Ovary (tissue), 9 donors: Measurements from ENCODE around the gene COL27A1. TPM values are rescaled to one million over a fixed set of nuclear protein-coding genes. Genes with fewer than 3 reads are reported as not detected.
A peak's percentile ranks its signal among the peaks of the same experiment; 100 is the strongest.

ENCODE experiments used
- DNase-seq, 5 donors: peaks; one replicate each; pipeline ENCODE4 v3.0.0-alpha.2; 2019 to 2020
- H3K27ac ChIP-seq, 2 donors: fragments of 200-600 bp; one replicate each; pipeline versions ENCODE4 v1.5.1 to v1.8.0; 2019 to 2022
- H3K27me3 ChIP-seq: fragments of 200-600 bp; one replicate; pipeline ENCODE4 v1.8.0; 2022
- H3K36me3 ChIP-seq: fragments of 200-600 bp; sonication (generic); one replicate; pipeline ENCODE4 v1.5.1; 2019
- H3K4me1 ChIP-seq: one replicate; pipeline ENCODE4 v1.8.1; 2013; ENCODE audit warnings: mild to moderate bottlenecking, moderate library complexity; ENCODE audit not compliant: insufficient read depth
- H3K4me3 ChIP-seq: fragments of 200-600 bp; sonication (generic); one replicate; pipeline ENCODE4 v1.5.1; 2017
- H3K9me3 ChIP-seq, 2 donors: fragments of 200-600 bp in 1 of 2; sonication (generic) in 1 of 2; one replicate each; pipeline versions ENCODE4 v1.5.1 to v1.8.1; 2013 to 2019; ENCODE audit warnings: mild to moderate bottlenecking in 1 of 2, moderate library complexity in 1 of 2
- EP300 ChIP-seq: sonication (generic); formaldehyde crosslinking; IDR thresholded peaks from one replicate; pipeline ENCODE4 v1.6.1; 2017; ENCODE audit warnings: antibody characterized with exemption
- POLR2A ChIP-seq: fragments of 450-650 bp; IDR thresholded peaks from one replicate; pipeline ENCODE4 v1.6.1; 2017; ENCODE audit warnings: antibody characterized with exemption, mild to moderate bottlenecking, moderate library complexity
- WGBS, 3 donors: extraction: QIAGEN DNeasy Blood & Tissue Kit in 1 of 3; methylation state at CpG; one replicate each; pipeline versions ENCODE4 v1.1.5 to v1.1.7; 2013 to 2017; 5-methylcytosine and 5-hydroxymethylcytosine counted together
- intact Hi-C, 4 donors: fragments of 100-400 bp; cut with DNase I; formaldehyde crosslinking; loops; one replicate each; pipeline versions ENCODE4 v1.11.0 to v1.15.1; 2022 to 2023
- polyA plus RNA-seq, 2 donors: library from polyadenylated mRNA; stranded (reverse); fragments of 200-250 nt in 1 of 2; fragments of 350-450 nt in 1 of 2; fragmentation: Illumina TruSeq in 1 of 2; extraction: RNeasy Lipid Tissue Mini Kit (QIAGEN cat#74804) in 1 of 2; gene quantifications; one replicate each; pipeline ENCODE4 v1.2.3, GENCODE V29; 2013 to 2014
- total RNA-seq, 7 donors: library from RNA; depleted of rRNA in 2 of 7; stranded (reverse); fragments of >200 nt in 2 of 7; fragmentation: NEBNext Ultra II Directional in 3 of 7; extraction: Animal tissue kit (Norgen Biotek cat#: 25700) in 3 of 7; gene quantifications; one replicate each; pipeline versions ENCODE4 v1.1.0 to v1.2.4, GENCODE V29; 2016 to 2023
- TF ChIP-seq, protein P1 (sequence below), 3 donors: fragments of 450-650 bp in 2 of 3; fragments of 200-600 bp in 1 of 3; IDR thresholded peaks; one replicate each; pipeline versions ENCODE4 v1.5.1 to v1.8.0; 2016 to 2022; ENCODE audit warnings: antibody characterized with exemption in 3 of 3, mild to moderate bottlenecking in 1 of 3
- donor health status: DM: no; HTN: no; CAD: no; lungs with moderate emphysema.
- donor health status: DM: no; HTN: no; CAD: no.
- donor health status: Bipolar disorder and iron deficiency.
- donor health status: DM: yes; HTN: yes; CAD: no.
- donor health status: DM: no; HTN: no; CAD: no.
- donor health status: DM: yes; HTN: yes; CAD: no.

The COL27A1 gene
- total and polyA plus RNA-seq, 9 donors = 5.2 to 91.2 (median 16.8) TPM

- no peaks in the 10 kb centered on the region for H3K9me3 ChIP-seq
- H3K27ac ChIP-seq = no peak overlapping the region
- H3K36me3 ChIP-seq = no peaks in the 10 kb centered on the region
- H3K4me1 ChIP-seq = no peaks in the 10 kb centered on the region
- no peak overlapping the region for H3K4me3 ChIP-seq
- no peaks in the 10 kb centered on the region for H3K27me3 ChIP-seq
- no peak for DNase-seq
- no peak for TF ChIP-seq EP300
- WGBS, 3 donors = 79 to 84% (median 80%) methylated on average over 7 of the region's 7 CpGs
- intact Hi-C loops = loop anchor here in 1 of 4 donors (5.0 kb wide), 1 partner anchor 52 kb away; no protein-coding TSS in a partner anchor
Observed at GRCh38 chr9:114345493-114346065, 190.2 kb downstream of the COL27A1 start.

GRCh38 chr9:114346146-114346545 is 190.8 kb downstream of the COL27A1 start:
- Histone ChIP-seq H3K27me3 (no peaks in the 10 kb centered on the region), H3K4me3 (no peak overlapping the region), H3K9me3 (no peaks in the 10 kb centered on the region), H3K4me1 (no peaks in the 10 kb centered on the region), H3K36me3 (no peaks in the 10 kb centered on the region), H3K27ac (no peak overlapping the region)
- WGBS, 3 donors = 47 to 62% (median 53%) methylated on average over 11 of the region's 11 CpGs
- TF ChIP-seq, protein P1, sequence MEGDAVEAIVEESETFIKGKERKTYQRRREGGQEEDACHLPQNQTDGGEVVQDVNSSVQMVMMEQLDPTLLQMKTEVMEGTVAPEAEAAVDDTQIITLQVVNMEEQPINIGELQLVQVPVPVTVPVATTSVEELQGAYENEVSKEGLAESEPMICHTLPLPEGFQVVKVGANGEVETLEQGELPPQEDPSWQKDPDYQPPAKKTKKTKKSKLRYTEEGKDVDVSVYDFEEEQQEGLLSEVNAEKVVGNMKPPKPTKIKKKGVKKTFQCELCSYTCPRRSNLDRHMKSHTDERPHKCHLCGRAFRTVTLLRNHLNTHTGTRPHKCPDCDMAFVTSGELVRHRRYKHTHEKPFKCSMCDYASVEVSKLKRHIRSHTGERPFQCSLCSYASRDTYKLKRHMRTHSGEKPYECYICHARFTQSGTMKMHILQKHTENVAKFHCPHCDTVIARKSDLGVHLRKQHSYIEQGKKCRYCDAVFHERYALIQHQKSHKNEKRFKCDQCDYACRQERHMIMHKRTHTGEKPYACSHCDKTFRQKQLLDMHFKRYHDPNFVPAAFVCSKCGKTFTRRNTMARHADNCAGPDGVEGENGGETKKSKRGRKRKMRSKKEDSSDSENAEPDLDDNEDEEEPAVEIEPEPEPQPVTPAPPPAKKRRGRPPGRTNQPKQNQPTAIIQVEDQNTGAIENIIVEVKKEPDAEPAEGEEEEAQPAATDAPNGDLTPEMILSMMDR (IDR thresholded peaks at IDR 0.05) = no peak
- no peak for TF ChIP-seq EP300
- no peak for TF ChIP-seq POLR2A
- intact Hi-C loops = loop anchor here in 1 of 4 donors (5.0 kb wide), 1 partner anchor 51 kb away; no protein-coding TSS in a partner anchor
- DNase-seq = no peak

- no peak for DNase-seq
- intact Hi-C loops = loop anchor here in 1 of 4 donors (5.0 kb wide), 1 partner anchor 50 kb away; no protein-coding TSS in a partner anchor
- TF ChIP-seq POLR2A = no peak
- TF ChIP-seq, protein P1 (IDR thresholded peaks at IDR 0.05) = no peak
- TF ChIP-seq EP300 = no peak
Observed at GRCh38 chr9:114347675-114348074, 192.3 kb downstream of the COL27A1 start.

DNA sequence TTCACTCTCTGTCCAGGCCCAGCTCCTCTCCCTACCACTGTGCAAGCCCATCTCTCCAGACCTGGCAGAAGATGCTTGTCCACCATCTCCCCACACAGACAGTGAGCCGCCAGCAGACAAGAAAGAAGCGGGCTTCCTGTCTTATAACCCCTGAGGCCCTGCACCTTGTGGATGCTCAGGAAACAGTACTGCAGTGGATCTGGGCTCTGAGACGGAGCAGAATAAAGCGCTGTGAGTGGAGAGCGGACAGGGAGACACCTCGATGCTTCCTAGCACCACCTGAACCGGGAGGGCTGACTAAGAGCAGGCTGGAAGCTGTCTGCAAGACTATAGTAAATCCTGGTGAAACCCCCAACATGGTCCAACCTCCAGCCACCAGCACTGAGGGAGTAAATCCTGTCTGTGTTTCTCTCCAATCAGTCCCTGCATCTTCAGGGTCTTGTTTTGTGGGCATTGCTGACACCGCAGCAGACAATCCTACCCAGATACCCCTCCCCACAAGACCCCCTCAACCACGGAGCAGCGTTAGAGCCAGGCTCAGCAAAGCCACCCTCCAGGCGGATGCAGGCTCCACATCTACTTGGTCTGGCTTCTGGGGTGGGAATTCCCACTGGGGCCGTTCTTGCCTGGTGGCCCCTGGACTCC is 193.0 kb downstream of the COL27A1 start:
- Histone ChIP-seq H3K4me3 (no peak overlapping the region), H3K27ac (peak overlapping the region in 1 of 2 donors; percentile 61), H3K36me3 (no peaks in the 10 kb centered on the region), H3K4me1 (no peaks in the 10 kb centered on the region), H3K27me3 (no peaks in the 10 kb centered on the region), H3K9me3 (no peaks in the 10 kb centered on the region)
- 79 to 84% (median 81%) methylated on average over 12 of the region's 12 CpGs for WGBS, 3 donors
- TF ChIP-seq EP300 = no peak
- TF ChIP-seq, protein P1 (IDR thresholded peaks at IDR 0.05) = no peak
- no peak for TF ChIP-seq POLR2A
- intact Hi-C loops = loop anchor here in 1 of 4 donors (5.0 kb wide), 1 partner anchor 49 kb away; no protein-coding TSS in a partner anchor
- DNase-seq = no peak

More at GRCh38 chr9:114347675-114348074, 192.3 kb downstream of the COL27A1 start:
- H3K27me3 ChIP-seq = no peaks in the 10 kb centered on the region
- 85 to 87% (median 86%) methylated on average over 15 of the region's 15 CpGs for WGBS, 3 donors
- H3K9me3 ChIP-seq = no peaks in the 10 kb centered on the region
- no peaks in the 10 kb centered on the region for H3K4me1 ChIP-seq
- H3K36me3 ChIP-seq = no peaks in the 10 kb centered on the region
- no peak overlapping the region for H3K4me3 ChIP-seq
- H3K27ac ChIP-seq = no peak overlapping the region
